GM19023 (cell line): ENCODE measurements around the gene BACH2.
A peak's percentile ranks its signal among the peaks of the same experiment; 100 is the strongest.

Source experiments
- ATAC-seq: cut with Tn5 transposase; IDR thresholded peaks from one replicate; pipeline ENCODE4 v1.9.1; 2021; ENCODE audit warnings: mild to moderate bottlenecking, moderate library complexity; ENCODE audit not compliant: unreplicated experiment

The BACH2 gene

GRCh38 chr6:90241229-90241880 lies 55.3 kb downstream of the BACH2 start:
- no peak for ATAC-seq

- no peak for ATAC-seq
Measured at GRCh38 chr6:90238496-90239266, 58.0 kb downstream of the BACH2 start.

DNA sequence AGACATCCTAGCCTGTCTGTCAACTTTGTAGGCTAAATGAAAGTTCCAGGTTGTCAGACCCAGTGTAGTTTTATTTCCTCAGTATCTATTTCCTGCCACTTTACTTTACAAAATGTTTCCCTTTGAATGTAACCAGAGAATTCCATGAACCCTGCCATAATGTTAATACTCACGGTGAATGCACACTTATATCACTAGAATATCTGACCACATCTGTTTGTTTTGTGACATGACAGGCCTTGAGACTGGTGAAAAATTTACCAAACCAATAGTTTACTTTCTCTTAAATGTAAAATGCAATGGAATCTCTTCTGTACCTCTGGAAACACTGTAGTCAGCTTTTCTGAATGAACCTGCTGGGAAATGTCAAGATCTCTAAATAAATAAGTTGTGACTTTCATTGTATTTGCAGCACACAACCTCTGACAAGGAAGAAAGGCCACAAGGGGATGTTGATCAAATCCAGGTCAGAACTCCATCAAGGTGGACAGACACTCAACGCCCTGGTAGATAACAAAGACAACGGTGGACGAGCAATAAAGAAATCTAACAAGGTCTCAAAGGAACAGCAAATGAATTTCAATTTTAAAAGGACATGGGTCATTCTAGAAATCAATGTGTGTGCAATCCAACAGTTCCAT lies 59.2 kb downstream of the BACH2 start:
- ATAC-seq: no peak

DNA sequence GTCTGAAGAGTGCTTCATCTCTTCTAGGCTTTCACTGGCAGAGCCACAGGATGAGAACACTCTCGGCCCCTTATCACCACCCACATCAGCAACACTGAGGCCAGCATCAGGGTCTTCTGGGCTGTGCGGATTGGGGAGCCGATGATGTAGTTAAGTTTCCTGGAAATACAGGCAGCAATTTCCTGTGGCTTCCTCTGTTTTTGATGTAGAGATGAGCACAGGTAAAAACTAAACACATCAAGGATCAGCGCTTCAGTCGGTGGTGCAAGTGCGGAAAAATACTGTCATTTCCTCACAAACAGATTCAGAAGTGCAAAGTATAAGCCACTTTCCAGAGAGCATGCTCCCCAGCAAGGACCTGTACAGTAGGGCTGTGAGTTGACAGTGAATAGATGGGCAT lies 62.6 kb downstream of the BACH2 start:
- ATAC-seq: no peak

GRCh38 chr6:90233213-90233612 lies 63.4 kb downstream of the BACH2 start:
- ATAC-seq: no peak

- no peak for ATAC-seq
Measured at GRCh38 chr6:90231798-90232197, 64.8 kb downstream of the BACH2 start.

DNA sequence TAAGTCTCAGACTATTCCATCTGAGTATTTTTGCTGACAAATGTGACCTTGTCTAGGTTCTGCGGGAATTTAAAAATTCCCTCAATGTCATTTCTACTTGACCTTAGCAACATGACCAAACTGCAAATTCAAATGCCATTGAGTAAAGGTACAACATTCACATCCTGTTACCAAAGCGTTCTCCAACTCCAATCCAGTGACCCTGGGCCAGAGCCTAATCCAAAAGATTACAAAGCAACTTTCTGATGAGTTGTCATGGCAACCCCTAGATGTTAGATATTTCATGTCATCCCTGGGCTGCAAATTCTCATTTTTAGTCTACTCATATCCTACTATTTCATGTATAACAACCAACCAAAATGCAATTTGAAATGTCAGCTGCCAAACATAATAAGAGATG lies 65.3 kb downstream of the BACH2 start:
- no peak for ATAC-seq

GRCh38 chr6:90230548-90231215 lies 66.0 kb downstream of the BACH2 start:
- ATAC-seq: no peak

DNA sequence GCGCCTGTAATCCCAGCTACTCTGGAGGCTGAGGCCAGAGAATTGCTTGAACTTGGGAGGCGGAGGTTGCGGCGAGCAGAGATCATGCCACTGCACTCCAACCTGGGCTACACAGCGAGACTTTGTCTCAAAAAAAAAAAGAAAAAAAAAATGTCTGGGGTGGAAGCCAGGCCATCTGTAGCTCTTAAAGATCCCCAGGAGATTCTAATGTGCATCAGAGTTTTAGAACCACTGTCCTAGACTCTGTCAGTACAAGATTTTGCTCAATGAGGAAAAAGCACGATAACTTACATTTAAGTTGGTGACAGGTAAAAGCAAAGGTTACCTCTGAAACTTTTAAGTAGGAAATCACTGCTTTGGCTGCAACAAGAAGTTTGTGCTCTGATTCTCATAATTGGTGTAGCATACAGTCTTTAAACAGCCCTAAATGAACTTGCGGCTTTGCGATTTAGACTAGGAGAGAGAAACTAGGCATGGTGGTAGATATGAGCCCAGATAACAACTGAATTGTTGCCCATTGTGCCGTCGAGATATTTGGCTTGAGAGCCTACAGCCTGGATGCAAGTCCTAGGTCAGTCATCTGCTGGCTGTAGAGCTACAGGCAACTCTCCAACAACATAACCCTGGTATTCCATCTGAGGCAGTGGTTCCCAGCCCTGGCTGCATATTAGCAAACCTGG lies 67.2 kb downstream of the BACH2 start:
- no peak for ATAC-seq

DNA sequence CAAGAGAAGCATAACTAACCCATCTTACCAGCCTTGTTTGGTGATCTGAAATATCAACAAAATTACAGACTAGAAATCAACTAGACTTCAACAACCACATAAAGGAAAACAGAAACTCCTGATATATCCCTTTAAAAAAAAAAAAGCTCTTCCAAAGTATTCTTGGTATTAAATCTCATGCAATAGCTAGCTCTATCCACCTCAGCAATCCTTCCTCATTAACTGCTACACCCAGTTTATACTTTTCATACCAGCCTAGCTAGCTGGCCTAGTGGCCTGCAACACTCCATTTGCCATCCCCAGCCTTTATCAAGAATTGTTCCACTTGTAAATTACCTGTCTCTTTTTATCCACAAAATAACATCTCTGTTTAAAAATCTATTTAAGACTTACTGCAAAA lies 69.0 kb downstream of the BACH2 start:
- no peak for ATAC-seq

- ATAC-seq: no peak
Measured at GRCh38 chr6:90227213-90227612, 69.4 kb downstream of the BACH2 start.

GRCh38 chr6:90226257-90226656 lies 70.4 kb downstream of the BACH2 start:
- ATAC-seq: no peak

- no peak for ATAC-seq
Measured at GRCh38 chr6:90224196-90224595, 72.4 kb downstream of the BACH2 start.

DNA sequence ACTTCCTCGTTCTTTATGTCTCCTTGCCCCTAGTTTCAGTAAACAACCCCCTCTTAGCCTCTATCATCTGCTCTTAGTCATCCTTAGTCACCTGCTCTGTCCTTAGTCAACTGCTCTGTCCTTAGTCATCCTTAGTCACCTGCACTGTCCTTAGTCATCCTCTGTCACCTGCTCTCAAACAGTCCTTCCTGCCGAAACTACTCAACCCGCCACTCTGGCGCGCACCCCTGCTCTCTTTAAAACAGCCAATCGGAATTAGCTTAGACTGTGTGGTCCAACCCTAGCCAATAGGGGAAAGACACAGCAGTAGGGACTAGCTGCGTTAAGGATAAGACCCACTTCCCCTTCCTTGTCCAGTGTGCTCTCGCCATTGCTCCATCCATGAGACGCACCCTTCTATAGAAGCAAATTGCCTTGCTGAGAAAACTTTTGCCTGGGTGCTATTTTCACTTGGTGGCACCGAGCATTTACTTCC lies 73.9 kb downstream of the BACH2 start:
- ATAC-seq: no peak

DNA sequence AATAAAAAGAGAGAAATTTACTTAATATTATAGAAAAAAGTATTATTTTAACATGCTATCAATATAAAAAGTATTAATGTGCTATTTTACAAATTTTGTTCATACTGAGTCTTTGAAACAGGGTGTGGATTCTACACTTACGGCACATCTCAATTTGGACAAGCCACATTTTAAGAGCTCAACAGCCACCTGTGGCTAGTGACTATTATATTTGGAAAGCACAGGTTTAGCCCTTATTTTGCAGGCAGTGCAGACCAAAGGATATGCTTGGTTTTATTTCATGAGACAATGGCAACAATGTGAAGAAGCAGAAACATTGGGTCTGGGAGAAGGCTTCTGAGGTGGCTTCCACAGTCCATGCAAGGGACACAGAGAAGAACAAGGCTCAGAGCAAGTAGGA lies 74.6 kb downstream of the BACH2 start:
- no peak for ATAC-seq

- ATAC-seq: no peak
Measured at GRCh38 chr6:90221403-90221802, 75.2 kb downstream of the BACH2 start.

DNA sequence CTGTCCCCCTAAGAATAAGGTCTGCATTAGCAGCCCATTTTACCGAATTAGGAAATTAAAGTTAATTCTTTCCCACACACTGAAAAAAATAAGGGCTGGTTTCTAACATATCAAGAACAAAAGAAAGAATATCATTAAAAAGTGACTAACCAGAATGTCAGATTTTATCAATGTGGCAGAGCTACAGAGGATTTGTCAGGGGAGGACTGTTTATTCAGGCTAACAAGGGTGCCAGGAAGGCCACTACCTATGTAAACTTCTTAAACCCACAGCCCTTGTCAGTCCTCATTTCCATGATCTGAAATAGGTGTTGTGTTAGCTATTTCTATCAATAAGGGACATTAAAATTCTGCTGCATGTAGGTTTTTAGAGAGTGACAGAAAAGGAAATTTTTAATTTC lies 76.4 kb downstream of the BACH2 start:
- no peak for ATAC-seq

- peak; percentile 9 for ATAC-seq
Measured at GRCh38 chr6:90219209-90219985, 77.2 kb downstream of the BACH2 start.

GRCh38 chr6:90218959-90219208 lies 77.8 kb downstream of the BACH2 start:
- no peak for ATAC-seq

- ATAC-seq: no peak
Measured at GRCh38 chr6:90217506-90218127, 79.0 kb downstream of the BACH2 start.
